HCT116 (cell line): ENCODE results near the gene SMARCA2.

Source experiments
- CTCF ChIP-seq, 3 experiments: fragments of 200-600 bp in 1 of 3; sonication (generic) in 1 of 3; IDR thresholded peaks in 2 of 3; conservative IDR thresholded peaks in 1 of 3; 2 replicates each; pipeline ENCODE4 v1.5.1; 2012 to 2017; ENCODE audit warnings: low read depth in 2 of 3, low read length in 2 of 3, antibody characterized with exemption in 1 of 3, borderline replicate concordance in 1 of 3, control low read depth in 1 of 3, mild to moderate bottlenecking in 1 of 3, mixed read lengths in 1 of 3, mixed run types in 1 of 3, moderate library complexity in 1 of 3; ENCODE audit not compliant: insufficient read depth in 1 of 3
- POLR2A ChIP-seq: IDR thresholded peaks from 2 replicates; pipeline ENCODE4 v1.7.0; 2011; ENCODE audit warnings: borderline replicate concordance; ENCODE audit not compliant: insufficient read depth, insufficient read length; ENCODE audit errors: extremely low read depth

GRCh38 chr9:2083479-2083878 lies 68.3 kb downstream of the SMARCA2 start:
- TF ChIP-seq CTCF (IDR thresholded peaks at IDR 0.05 in 2 of 3, conservative IDR thresholded peaks at IDR 0.05 in 1 of 3; ENCODE audit: borderline replicate concordance in 1 of 3, insufficient read depth in 1 of 3, low read depth in 2 of 3, low read length in 2 of 3) (no peak), POLR2A (no peak)
